ENCODE measurements around the gene SCARF2.

DNA sequence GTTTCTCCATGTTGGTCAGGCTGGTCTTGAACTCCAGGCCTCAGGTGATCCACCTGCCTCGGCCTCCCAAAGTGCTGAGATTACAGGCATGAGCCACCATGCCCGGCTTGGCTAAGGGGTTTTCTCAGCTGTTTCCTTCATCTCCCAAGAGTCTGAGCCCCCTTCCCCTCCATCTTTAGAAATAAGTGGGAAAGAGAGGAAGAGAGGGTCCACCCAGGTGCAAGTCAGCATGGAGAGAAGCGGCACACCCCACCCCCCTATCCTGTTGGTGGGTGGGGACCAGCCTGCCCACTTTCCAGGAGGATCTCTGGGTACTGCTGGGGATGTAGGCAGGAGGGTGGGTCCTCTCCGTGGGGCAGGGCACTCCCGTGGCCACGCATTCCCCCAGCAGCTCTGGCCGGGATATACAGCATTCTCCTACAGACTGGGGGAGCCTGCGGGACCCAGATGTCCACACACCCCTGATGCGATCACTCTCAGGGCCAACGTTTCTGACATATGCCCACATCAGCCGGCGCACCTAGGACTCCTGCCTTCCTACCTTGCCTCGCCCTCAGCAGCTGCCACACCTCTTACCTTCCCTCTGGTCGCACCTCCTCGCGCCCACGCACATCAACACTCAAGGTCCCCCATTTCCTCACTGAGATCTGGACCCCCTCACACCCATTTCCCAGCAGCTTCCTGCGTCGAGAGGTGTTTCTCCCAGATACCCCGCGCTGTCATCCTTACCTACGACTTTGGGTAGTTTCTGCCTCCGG is 8.9 kb downstream of the SCARF2 start:
- TF ChIP-seq, protein P1, sequence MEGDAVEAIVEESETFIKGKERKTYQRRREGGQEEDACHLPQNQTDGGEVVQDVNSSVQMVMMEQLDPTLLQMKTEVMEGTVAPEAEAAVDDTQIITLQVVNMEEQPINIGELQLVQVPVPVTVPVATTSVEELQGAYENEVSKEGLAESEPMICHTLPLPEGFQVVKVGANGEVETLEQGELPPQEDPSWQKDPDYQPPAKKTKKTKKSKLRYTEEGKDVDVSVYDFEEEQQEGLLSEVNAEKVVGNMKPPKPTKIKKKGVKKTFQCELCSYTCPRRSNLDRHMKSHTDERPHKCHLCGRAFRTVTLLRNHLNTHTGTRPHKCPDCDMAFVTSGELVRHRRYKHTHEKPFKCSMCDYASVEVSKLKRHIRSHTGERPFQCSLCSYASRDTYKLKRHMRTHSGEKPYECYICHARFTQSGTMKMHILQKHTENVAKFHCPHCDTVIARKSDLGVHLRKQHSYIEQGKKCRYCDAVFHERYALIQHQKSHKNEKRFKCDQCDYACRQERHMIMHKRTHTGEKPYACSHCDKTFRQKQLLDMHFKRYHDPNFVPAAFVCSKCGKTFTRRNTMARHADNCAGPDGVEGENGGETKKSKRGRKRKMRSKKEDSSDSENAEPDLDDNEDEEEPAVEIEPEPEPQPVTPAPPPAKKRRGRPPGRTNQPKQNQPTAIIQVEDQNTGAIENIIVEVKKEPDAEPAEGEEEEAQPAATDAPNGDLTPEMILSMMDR (IDR thresholded peaks at IDR 0.05), result no peak
- no peak for TF ChIP-seq POLR2A (IDR thresholded peaks at IDR 0.05)

All from lower leg skin (tissue), 3 donors.